Mononuclear cell (primary cell): Measurements from ENCODE around the gene SCARB1. TPM values are rescaled to one million over a fixed set of nuclear protein-coding genes. Genes with fewer than 3 reads are reported as not detected.
A peak's percentile ranks its signal among the peaks of the same experiment; 100 is the strongest.

Experiments used
- H3K27me3 ChIP-seq: 2 replicates; pipeline ENCODE4 v1.6.0; 2011; ENCODE audit warnings: low read length, control low read depth; ENCODE audit not compliant: insufficient read depth
- H3K4me1 ChIP-seq: 2 replicates; pipeline ENCODE4 v1.5.1; 2011; ENCODE audit warnings: mild to moderate bottlenecking, low read length, control low read depth; ENCODE audit not compliant: insufficient read depth
- H3K4me3 ChIP-seq: 2 replicates; pipeline ENCODE4 v1.5.1; 2011; ENCODE audit warnings: mild to moderate bottlenecking, low read length, moderate library complexity
- H3K9me3 ChIP-seq: 2 replicates; pipeline ENCODE4 v1.5.1; 2011; ENCODE audit warnings: low read depth, mild to moderate bottlenecking, control low read depth, low read length
- total RNA-seq: library from RNA; depleted of rRNA; stranded (reverse); fragments of >200 nt; gene quantifications from one replicate; pipeline ENCODE4 v1.2.3, GENCODE V29; 2012

SCARB1 gene
- total RNA-seq, 1 donor = 2.5 TPM

DNA sequence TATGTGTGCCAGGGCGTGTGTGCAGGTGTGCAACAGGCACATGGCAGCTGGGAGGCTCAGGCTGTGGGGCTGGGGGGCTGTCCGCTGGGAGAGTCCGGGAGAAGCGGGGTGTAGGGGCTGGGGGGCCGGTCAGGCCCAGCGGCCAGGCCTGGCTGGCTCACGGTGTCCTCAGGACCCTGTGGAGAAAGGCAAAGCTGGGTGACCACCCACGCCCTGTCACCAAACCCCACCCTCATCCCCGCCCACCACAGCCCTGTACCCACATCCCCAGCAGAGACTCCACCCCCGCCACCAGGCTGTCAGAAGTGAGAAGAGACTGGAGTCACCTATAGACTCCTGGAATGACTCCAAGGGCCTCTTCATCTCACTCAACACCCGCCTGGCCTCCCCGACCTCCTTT, 85.3 kb downstream of the SCARB1 start:
- peaks cover 45% of the 10 kb centered on the region for H3K4me1 ChIP-seq

DNA sequence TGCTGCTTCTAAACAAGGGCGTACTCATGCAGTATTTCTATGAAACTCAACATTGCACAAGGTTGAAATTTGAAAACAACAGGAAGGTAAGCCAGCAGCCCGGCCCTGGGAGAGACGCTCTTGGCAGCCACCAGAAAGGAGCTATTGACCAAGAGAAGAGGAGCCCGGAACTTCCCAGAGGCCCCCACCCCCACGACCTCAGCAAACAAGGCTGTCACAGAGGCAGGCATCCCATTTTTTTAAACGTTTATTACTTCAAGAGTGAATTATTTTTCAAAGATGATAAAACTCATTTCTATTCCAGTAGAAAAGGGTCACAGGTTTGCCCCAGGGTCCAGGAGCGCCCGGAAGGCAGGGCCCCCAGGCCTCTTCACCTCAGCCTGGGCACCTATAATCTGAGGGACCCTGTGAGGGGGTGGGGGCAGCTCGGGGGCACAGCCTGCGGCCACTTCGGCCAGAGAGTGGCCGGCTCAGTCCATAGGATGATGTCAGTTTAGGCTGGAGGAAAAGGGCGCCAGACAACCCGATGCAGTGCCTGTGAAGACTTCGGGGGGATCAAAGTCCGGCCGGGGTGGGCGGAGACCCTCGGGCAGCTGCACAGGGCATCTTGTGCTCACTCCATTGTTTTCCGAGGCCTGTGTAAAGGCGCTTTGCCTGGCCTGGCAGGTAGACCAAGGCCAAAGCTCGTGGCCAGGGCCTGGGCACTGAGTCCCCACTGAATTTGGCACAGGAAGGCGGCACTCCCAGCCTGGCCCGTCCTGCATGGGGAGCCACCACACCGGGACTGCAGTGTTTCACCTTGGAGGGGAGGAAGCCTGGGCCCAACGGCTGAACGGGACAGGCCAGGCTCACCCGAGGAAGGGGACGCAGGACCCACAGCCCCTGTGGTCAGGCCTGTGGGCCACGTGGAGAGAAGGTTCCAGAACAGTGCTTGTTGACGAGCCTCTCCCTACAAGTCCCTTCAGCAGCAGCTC, 86.0 kb downstream of the SCARB1 start:
- H3K9me3 ChIP-seq = no peaks in the 10 kb centered on the region
- H3K4me1 ChIP-seq = peaks cover 46% of the 10 kb centered on the region
- H3K4me3 ChIP-seq = no peak overlapping the region
- H3K27me3 ChIP-seq = no peaks in the 10 kb centered on the region

More for the DNA sequence above, 85.3 kb downstream of the SCARB1 start:
- no peaks in the 10 kb centered on the region for H3K9me3 ChIP-seq
- no peaks in the 10 kb centered on the region for H3K27me3 ChIP-seq
- no peak overlapping the region for H3K4me3 ChIP-seq

DNA sequence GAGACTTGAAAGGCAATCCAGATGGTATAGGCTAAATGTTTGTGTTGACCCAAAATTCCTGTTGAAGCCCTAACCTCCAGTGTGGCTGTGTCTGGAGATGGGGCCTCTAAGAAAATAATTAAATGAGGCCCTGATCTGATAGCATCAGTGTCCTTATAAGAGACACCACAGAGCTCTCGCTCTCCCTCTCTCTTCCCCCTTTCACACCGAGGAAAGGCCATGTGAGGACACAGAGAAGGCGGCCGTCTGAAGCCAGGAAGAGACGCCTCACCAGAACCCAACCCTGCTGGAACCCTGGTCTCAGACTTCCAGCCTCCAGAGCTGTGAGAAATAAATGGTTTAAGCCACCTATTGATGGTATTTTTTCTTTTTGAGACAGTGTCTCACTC, 87.5 kb downstream of the SCARB1 start:
- H3K4me1 ChIP-seq = peaks cover 55% of the 10 kb centered on the region
- H3K27me3 ChIP-seq = no peaks in the 10 kb centered on the region
- H3K9me3 ChIP-seq = no peaks in the 10 kb centered on the region
- no peak overlapping the region for H3K4me3 ChIP-seq

DNA sequence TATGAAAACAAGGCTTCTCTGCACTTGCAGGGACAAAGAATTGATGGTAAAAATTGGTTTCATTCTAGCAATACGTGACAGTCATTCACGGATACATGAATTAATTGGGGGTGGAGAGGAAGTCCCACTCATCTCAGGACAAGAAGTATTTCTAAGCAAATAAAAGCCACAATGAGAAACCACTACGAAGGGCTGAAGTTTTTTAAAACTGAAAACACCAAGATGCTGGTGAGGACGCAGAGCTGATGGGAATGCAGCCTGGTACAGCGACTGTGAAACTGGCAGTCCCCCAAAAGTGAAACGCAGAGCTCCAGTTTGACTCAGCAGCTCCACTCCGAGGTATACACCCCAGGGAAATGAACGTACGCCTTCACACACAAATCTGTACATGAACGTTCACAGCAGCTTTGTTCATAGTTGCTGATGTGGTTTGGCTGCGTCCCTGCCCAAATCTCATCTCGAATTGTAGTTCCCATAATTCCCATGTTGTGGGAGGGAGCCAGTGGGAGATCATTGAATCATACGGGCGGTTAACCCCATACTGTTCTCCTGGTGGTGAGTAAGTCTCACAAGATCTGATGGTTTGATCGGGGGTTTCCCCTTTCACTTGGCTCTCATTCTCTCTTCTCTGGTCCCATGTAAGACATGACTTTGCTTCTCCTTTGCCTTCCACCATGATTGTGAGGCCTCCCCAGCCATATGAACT, 89.0 kb downstream of the SCARB1 start:
- no peaks in the 10 kb centered on the region for H3K27me3 ChIP-seq
- H3K4me1 ChIP-seq = peaks cover 56% of the 10 kb centered on the region
- peak overlapping the region; percentile 2 for H3K4me3 ChIP-seq
- H3K9me3 ChIP-seq = no peaks in the 10 kb centered on the region

DNA sequence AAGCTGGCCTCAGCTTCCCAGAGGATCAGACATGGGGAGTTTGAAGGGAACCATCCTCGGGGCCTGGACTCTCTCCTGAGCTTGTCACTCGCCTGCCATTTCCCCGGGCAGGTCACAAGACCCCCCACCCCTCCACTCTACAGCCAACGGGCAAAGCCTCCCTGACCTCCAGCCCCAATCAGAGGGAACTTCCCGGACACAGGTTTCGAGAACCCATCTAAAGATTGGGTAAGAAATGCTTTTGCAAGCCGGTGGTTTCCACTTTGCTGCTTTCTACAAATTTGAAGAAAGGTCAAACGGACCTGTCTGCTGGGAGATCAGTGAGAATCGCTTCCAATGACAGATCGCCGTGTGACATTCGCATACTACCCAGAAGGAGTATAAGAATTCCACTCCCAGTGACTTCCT, 89.6 kb downstream of the SCARB1 start:
- Histone ChIP-seq H3K9me3 (no peaks in the 10 kb centered on the region), H3K27me3 (no peaks in the 10 kb centered on the region), H3K4me1 (peaks cover 62% of the 10 kb centered on the region), H3K4me3 (peak overlapping the region; percentile 2)

DNA sequence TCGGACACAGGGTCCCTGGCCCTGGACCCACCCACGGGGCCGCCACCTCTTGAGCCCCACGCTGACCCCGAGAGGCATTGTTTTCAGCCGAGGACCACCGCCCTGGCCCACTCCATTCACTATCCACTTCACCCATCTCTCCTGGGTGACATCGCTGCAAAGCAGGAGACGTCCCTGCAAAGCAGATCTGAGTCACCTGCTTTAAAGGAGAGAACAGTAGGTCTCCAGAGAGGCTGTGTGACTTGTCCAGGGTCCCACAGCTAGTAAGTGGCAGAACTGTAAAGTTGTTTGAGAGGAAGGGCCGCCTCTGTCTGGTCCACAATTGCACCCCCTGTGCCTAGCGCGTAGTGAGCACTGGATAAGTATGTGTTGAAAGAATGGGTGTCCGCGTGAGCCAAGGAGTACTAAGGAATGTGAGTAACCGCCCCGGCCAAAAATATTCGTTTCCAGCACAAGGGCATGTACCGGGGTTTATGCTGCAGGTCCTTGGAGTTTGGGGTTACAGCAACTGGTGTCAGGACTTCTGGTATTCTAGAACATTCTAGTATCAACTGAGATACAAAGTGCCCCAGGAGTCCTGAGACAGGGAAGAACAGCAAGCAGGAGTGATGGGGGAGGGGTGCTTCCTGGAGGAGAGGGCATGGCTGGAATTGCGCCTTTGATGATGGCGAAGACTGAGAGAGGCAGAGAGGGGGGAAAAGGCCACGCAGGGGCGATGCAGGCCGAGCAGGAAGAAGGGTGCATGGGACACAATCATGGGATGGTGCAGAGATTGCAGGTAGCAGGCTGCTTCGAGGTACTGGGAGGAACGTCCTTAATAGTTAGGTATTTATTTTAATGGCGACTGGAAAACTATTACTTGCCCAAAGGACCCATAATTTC, 91.1 kb downstream of the SCARB1 start:
- Histone ChIP-seq H3K27me3 (no peaks in the 10 kb centered on the region), H3K4me3 (no peak overlapping the region), H3K9me3 (no peaks in the 10 kb centered on the region), H3K4me1 (peaks cover 68% of the 10 kb centered on the region)

DNA sequence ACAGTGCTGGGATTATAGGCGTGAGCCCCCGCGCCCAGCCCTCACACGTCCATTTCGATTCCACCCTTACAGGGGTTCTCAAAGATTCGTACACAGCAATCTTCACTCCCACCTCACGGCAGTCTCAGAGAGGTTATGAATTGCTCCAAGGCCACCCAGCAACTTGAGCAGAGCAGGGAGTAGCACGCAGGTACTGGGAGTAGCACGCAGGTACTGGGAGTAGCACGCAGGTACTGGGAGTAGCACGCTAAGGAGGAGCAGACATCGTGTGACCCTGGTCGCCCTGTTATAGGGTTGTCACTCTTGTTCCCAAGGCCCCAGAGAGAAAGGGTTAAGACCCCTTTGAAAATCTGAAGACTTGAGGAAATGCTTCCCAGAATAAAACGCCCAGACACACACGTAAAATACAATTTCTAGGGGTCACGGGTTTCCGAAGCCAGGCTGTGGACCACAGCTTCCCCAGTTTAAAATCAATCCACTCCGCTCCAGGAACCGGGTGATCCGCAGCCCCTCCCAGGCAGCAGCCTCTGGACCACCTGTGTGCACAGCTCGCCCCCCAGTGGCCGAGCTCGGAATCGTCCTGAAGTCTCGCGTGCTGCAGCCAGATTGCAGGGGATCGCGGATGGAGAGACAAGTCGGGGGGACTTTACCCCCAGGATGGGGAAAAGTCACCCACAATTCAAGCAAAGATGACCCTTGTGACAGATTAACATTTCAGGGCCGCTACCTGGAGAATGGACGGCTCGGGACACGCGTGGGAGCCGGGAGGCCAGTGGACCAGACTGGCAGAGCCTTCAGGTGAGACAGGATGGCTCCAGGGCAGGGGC, 92.0 kb downstream of the SCARB1 start:
- Histone ChIP-seq H3K9me3 (no peaks in the 10 kb centered on the region), H3K4me1 (peaks cover 68% of the 10 kb centered on the region), H3K27me3 (no peaks in the 10 kb centered on the region), H3K4me3 (no peak overlapping the region)

DNA sequence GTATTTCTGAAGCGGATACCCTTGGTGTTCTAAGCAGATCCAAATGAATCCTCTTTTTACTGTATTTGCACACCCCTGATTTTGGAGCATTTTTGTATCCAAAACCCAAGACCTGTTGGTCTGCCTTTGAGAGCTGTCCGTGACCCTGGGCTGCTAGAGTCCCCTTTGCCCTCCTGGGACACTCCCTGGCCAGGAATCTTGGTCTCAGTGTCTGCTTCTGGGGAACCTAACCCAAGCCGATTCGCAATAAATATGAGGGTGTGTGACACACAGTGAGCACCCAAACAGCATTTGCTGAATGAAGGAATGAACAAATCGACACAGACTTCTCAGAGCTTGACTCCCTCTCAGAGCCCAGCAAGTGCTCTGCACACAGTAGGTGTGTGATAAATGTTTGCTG, 92.9 kb downstream of the SCARB1 start:
- Histone ChIP-seq H3K9me3 (no peaks in the 10 kb centered on the region), H3K4me3 (no peak overlapping the region), H3K4me1 (peaks cover 68% of the 10 kb centered on the region), H3K27me3 (no peaks in the 10 kb centered on the region)

DNA sequence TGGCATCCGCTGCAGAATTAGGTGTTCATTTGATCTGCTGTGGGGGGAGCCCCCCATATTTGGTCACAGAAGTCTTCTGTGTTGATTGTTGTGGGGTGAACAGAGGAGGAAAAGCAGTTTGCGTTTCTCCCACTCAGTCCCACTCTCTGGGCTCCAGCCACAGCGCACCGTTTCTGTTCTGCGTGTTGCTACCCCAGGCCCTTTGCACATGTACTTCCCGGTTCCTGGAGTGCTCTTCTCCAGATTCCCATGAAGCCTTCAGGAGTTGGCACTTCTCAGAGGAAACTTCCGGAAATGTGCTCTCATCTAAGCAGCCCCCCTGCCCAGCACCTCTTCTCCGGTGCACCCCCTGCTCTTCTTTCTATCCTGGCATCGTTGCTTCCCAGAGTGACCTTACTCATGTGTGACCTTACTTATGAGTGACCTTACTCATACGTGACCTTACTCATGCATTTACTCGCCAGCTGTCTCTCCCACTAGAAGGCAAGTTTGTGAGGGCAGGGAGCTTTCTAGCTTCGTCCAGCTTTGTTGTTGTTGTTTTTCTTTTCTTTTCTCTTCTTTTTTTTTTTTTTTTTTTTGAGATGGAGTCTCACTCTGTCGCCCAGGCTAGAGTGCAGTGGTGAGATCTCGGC, 93.7 kb downstream of the SCARB1 start:
- H3K4me1 ChIP-seq = peaks cover 68% of the 10 kb centered on the region

DNA sequence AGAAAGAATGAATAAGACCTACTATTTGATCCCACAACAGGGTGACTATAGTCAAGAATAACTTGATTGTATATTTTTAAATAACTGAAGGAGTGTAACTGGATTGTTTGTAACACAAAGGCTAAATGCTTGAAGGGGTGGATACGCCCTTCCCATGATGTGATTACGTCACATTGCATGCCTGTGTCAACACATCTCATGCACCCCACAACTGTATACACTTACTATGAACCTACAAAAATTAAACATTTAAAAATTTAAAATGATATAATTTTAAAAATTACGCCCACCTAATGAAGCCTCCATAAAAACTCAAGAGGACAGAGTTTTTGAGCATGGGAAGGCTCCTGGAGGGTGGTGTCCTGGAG, 94.5 kb downstream of the SCARB1 start:
- Histone ChIP-seq H3K4me1 (peaks cover 64% of the 10 kb centered on the region), H3K27me3 (no peaks in the 10 kb centered on the region), H3K9me3 (peaks cover 9% of the 10 kb centered on the region), H3K4me3 (no peak overlapping the region)

More for the DNA sequence above, 93.7 kb downstream of the SCARB1 start:
- Histone ChIP-seq H3K4me3 (no peak overlapping the region), H3K27me3 (no peaks in the 10 kb centered on the region), H3K9me3 (peaks cover 2% of the 10 kb centered on the region)

DNA sequence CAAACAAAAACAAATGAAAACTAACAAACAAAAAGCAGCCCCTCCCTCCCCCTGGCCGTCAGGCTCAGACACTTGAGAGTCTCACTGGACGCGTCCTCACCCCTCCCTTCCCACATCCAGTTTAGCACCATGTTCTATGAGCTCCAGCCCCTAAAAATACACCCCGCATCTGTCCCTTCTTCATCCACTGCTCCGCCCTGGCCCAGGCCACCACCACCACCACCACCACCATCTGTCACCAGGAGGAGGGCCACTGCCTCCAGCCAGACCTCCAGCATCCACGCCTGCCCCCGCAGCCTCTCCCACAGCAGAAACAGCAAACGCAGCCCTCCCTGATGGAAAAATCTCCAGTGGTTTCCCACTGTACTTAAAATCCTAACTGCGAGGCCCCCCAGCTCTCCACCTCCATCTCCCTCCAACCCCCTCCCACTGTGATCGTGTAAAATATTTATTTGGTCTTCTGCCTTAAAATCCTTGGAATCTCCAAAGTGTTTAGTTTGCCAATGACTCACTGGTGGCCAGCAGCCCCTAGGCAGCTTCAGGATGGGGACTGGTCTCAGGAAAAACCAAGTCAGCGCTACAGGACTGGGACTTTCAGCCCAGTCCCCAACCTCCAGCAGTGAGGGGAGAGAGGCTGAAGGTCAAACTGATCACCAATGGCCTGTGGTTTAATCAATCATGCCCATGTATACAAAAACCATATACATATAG, 95.1 kb downstream of the SCARB1 start:
- Histone ChIP-seq H3K9me3 (peaks cover 9% of the 10 kb centered on the region), H3K4me3 (no peak overlapping the region), H3K27me3 (no peaks in the 10 kb centered on the region), H3K4me1 (peaks cover 63% of the 10 kb centered on the region)

DNA sequence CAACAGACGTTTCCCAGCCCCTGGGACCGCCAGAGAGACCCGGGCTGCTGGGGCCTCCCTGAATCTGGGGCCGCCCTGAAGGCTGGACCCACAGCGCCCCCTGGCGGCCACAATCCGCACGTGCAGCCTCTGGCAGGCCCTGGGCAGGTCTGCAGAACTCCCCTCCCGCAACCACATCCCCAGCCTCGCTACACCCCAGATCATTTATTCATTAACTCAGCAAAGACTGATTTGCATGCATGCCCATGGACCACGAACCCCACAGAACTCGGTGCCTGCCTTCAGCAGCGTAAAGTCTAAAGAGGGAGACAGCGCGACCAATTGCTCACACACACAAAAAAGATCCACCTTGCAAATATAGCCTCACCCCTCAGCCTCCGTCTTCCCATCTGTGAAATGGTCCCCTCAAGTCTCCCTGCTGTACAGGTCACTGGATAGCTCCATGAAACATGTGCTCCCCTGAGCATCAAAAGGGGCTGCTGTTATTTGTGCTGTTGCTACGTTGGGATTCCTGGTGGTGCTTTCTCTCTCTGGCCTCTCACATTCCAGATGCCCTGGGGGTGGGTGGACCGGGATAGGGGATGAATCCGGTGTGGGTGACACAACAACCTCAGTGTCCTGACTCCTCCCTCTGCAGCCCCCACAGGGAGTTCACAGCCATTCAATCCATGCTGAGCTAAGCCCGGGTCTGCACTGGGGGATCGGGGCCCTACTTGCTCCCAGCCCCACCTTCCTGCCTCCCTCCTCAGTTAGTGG, 96.4 kb downstream of the SCARB1 start:
- H3K27me3 ChIP-seq = no peaks in the 10 kb centered on the region
- no peak overlapping the region for H3K4me3 ChIP-seq
- peaks cover 9% of the 10 kb centered on the region for H3K9me3 ChIP-seq
- peaks cover 73% of the 10 kb centered on the region for H3K4me1 ChIP-seq

DNA sequence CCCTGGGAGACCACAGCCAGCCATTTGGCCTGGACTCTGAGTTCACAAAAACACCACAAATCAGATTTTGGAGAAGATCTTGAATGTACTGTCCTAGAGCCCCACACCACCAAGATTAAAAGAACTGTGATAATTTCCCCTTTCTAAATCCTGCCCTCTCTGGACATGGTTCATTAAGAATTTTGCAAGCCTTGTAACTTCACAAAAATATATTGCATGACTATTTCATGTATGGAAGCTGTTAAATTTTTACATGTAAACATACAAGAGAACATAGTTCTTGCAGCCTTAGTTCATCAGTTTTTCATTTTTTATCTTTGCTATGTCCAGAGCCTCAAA, 97.0 kb downstream of the SCARB1 start:
- Histone ChIP-seq H3K4me3 (no peak overlapping the region), H3K4me1 (peaks cover 73% of the 10 kb centered on the region)

More for the DNA sequence above, 97.0 kb downstream of the SCARB1 start:
- no peaks in the 10 kb centered on the region for H3K27me3 ChIP-seq
- peaks cover 9% of the 10 kb centered on the region for H3K9me3 ChIP-seq
